ENCODE data around the gene TNIP2.

DNA sequence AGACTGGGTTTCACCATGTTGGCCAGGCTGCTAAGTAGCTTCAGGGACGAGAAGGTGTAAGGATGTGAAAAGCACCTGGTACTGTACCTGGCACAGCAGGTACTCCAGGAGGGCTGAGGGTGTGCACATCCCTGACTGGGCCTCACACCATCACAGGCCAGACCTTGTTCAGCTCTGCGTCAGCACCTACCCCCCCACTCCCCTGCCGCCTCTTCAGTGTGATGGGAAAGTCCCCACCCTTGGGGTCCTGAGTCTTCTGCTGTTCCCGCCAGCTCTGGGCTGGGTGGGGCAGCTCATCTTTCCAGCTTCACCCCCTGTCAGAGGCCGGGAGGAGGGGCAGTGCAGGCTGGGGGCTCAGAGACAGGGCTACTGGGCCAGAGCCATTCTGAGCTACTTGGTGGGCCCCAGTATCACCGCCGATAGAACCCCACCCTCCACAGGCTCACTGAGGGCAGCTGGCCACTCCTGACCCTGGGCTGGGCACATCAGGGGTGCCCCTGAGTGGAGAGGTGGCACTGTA, 30.1 kb upstream of the TNIP2 start:
- TF ChIP-seq POLR2A (IDR thresholded peaks at IDR 0.05; ENCODE audit: low read depth, low read length) (no peak), JUN (IDR thresholded peaks at IDR 0.05; ENCODE audit: borderline replicate concordance, insufficient read depth, insufficient read length, low read depth) (no peak), EZH2 (IDR thresholded peaks at IDR 0.05; ENCODE audit: borderline replicate concordance, low read depth, low read length, severe bottlenecking) (no peak)

Data from endothelial cell of umbilical vein (primary cell).